Measurements from ENCODE around the gene LY6G6C. TPM values are rescaled to one million over a fixed set of nuclear protein-coding genes. Genes with fewer than 3 reads are reported as not detected.

LY6G6C gene
- total RNA-seq, 8 experiments from 2014 or later = 0.16 to 1.6 (median 0.41) TPM; not detected in 3

- in situ Hi-C loops (cut with MboI; ENCODE audit: low pct_unique_long_range_greater_than_20kb in 2 of 9, low sequenced_read_pairs in 9 of 9, unreplicated experiment in 9 of 9) = loop anchor here in 1 of 9 experiments (25.0 kb wide), 1 partner anchor 273 kb away; the partner anchor contains the start of genes DXO, NELFE and SKIC2
- Histone ChIP-seq H3K4me1 (replicated peaks in 1 of 2) (no peaks in the 10 kb centered on the region), H3K4me3 (no peak overlapping the region), H3K27ac (no peak overlapping the region)
- ATAC-seq (replicated peaks in 6 of 8) = peak in 1 of 8 experiments; percentile 59
- WGBS, 10 experiments = 40 to 100% (median 94%) methylated on average over 1 to 3 of the region's 11 CpGs; no CpG with 5 or more reads in 4 of the 10 experiments
Observed at GRCh38 chr6:31689249-31690110, 32.1 kb downstream of the LY6G6C start.

GRCh38 chr6:31687860-31688693 is 33.5 kb downstream of the LY6G6C start:
- no peak overlapping the region for H3K27ac ChIP-seq
- H3K4me3 ChIP-seq = no peak overlapping the region
- 65 to 100% (median 90%) methylated on average over 1 to 6 of the region's 14 CpGs; no CpG with 5 or more reads in 3 of the 10 experiments for WGBS, 10 experiments
- in situ Hi-C loops (cut with MboI; ENCODE audit: low pct_unique_long_range_greater_than_20kb in 2 of 9, low sequenced_read_pairs in 9 of 9, unreplicated experiment in 9 of 9) = loop anchor here in 1 of 9 experiments (25.0 kb wide), 1 partner anchor 274 kb away; the partner anchor contains the start of genes DXO, NELFE and SKIC2
- no peak for ATAC-seq (replicated peaks in 6 of 8)
- H3K4me1 ChIP-seq (replicated peaks in 1 of 2) = peaks cover 11% of the 10 kb centered on the region in 2 donors

DNA sequence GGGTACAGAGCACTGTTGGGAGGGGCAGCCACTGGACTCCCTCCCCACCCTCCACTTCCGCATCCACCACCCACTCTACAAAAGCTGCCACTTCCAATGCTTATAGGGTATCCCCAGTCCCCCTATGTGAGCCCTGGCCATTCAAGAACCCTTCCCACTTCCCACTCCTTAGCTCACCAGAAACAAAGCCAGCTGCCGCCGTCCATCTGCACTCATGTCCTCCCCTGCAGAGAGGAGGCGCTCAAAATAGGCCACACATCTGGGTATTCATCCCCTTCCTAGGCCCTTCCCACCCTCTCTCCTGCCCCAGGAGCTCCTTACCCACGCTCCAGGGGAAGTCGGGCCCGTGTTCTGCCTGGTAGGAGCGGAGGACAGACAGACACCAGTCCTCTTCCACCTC is 34.2 kb downstream of the LY6G6C start:
- peaks cover 14 to 17% of the 10 kb centered on the region in 2 donors for H3K4me1 ChIP-seq (replicated peaks in 1 of 2)
- in situ Hi-C loops (cut with MboI; ENCODE audit: low pct_unique_long_range_greater_than_20kb in 2 of 9, low sequenced_read_pairs in 9 of 9, unreplicated experiment in 9 of 9) = loop anchor here in 1 of 9 experiments (25.0 kb wide), 1 partner anchor 275 kb away; the partner anchor contains the start of genes DXO, NELFE and SKIC2
- ATAC-seq (replicated peaks in 6 of 8) = no peak
- no peak overlapping the region for H3K27ac ChIP-seq
- 67 to 100% methylated on average over 1 to 3 of the region's 8 CpGs; no CpG with 5 or more reads in 8 of the 10 experiments for WGBS, 10 experiments
- H3K4me3 ChIP-seq = no peak overlapping the region

- WGBS, 10 experiments = 0 to 100% (median 71%) methylated on average over 1 to 3 of the region's 5 CpGs; no CpG with 5 or more reads in 7 of the 10 experiments
- in situ Hi-C loops (cut with MboI; ENCODE audit: low pct_unique_long_range_greater_than_20kb in 2 of 9, low sequenced_read_pairs in 9 of 9, unreplicated experiment in 9 of 9) = loop anchor here in 1 of 9 experiments (25.0 kb wide), 1 partner anchor 276 kb away; the partner anchor contains the start of genes DXO, NELFE and SKIC2
- ATAC-seq (replicated peaks in 6 of 8) = no peak
- H3K4me1 ChIP-seq (replicated peaks in 1 of 2) = peaks cover 15 to 17% of the 10 kb centered on the region in 2 donors
- no peak overlapping the region for H3K4me3 ChIP-seq
- H3K27ac ChIP-seq = no peak overlapping the region
Observed at GRCh38 chr6:31686483-31686882, 35.1 kb downstream of the LY6G6C start.

DNA sequence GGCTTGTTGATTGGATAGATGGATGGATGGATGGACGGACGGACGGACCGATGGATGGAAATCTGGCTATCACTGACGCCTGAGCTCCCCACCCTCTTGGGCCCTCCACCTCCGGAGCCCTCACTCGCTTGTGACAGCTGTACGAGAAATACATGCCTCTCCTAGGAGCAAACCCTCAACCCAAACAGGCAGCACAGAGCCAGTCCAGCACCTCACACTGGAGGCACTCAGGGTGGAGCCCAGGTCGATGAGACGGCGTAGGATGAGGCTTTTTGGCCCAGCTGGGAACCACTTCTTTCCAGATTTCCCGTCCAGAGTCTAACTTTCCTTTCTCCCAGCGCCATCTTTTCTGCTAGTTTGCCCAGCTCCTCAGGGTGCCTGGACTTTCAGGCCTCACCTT is 38.0 kb downstream of the LY6G6C start:
- H3K27ac ChIP-seq = peak overlapping the region; percentile 66 to 75
- H3K4me1 ChIP-seq (replicated peaks in 1 of 2) = peaks cover 17 to 22% of the 10 kb centered on the region in 2 donors
- WGBS, 10 experiments = 37 to 90% (median 57%) methylated on average over 1 to 11 of the region's 13 CpGs; no CpG with 5 or more reads in 3 of the 10 experiments
- ATAC-seq (replicated peaks in 6 of 8) = peak in 5 of 8 experiments; percentile 3 to 34 (median 27)
- H3K4me3 ChIP-seq = peak overlapping the region; percentile 15 to 28 (median 23)
- in situ Hi-C loops (cut with MboI; ENCODE audit: low pct_unique_long_range_greater_than_20kb in 2 of 9, low sequenced_read_pairs in 9 of 9, unreplicated experiment in 9 of 9) = loop anchor here in 1 of 9 experiments (25.0 kb wide), 1 partner anchor 279 kb away; the partner anchor contains the start of genes DXO, NELFE and SKIC2

- WGBS, 10 experiments = 0 to 50% (median 17%) methylated on average over 2 to 5 of the region's 40 CpGs; no CpG with 5 or more reads in 5 of the 10 experiments
- Histone ChIP-seq H3K27ac (no peak overlapping the region), H3K4me1 (replicated peaks in 1 of 2) (peaks cover 17 to 22% of the 10 kb centered on the region in 2 donors), H3K4me3 (peak overlapping the region in 4 of 5 donors; percentile 1 to 14 (median 8))
- peak; percentile 9 to 67 (median 18) for ATAC-seq (replicated peaks in 6 of 8)
- in situ Hi-C loops (cut with MboI; ENCODE audit: low pct_unique_long_range_greater_than_20kb in 2 of 9, low sequenced_read_pairs in 9 of 9, unreplicated experiment in 9 of 9) = loop anchor here in 1 of 9 experiments (25.0 kb wide), 1 partner anchor 281 kb away; the partner anchor contains the start of genes DXO, NELFE and SKIC2
Observed at GRCh38 chr6:31681135-31681671, 40.3 kb downstream of the LY6G6C start.

DNA sequence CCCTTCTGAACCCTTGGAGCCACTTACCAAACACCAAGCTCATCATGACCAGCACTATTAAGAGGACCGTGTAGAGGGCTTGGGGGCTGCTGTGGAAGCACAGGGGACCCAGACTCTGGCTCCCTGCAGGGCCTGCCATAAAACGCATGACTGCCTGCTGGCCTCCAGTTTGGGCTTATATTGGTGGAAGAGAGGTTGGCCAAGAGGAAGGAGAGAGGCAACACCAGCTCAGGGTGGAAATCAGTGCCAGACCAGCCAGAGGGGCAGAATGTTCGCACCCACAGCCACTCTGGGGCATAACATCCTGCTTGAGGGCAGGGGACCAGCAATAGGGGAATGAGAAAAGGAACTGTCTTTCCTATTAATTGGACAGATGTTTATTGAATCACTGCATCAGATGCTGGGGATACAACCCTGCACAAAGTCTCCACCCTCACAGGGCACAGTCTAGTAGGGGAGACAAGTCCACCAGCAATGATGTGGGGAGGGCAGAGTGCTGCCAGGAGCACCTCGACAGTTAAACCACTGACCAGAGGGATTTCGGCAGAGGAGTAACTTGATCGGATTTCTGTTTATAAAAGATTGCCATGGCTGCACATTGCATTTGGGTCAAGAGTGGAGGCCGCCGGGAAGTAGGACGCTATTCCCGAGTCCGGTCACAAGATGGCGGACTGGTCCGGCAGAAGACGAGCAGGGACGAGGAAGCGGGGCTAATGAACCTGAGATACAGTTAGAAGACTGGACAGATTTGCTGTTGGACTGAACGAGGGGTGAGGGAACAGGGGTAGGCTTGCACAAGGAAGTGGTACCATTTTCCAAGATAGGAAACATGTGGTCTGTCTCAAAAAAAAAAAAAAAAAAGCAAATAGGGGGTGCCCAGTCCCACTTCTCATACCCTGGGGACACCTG is 41.1 kb downstream of the LY6G6C start, which contains the start of gene LY6G5C:
TSS of gene LY6G5C (minus strand) at position 842 of the 909 bp plus-strand sequence. CDS start at position 148, 694 bp downstream.
- WGBS, 10 experiments = 0 to 40% (median 0%) methylated on average over 4 to 11 of the region's 17 CpGs; no CpG with 5 or more reads in 1 of the 10 experiments
- in situ Hi-C loops (cut with MboI; ENCODE audit: low pct_unique_long_range_greater_than_20kb in 2 of 9, low sequenced_read_pairs in 9 of 9, unreplicated experiment in 9 of 9) = loop anchor here in 1 of 9 experiments (25.0 kb wide), 1 partner anchor 282 kb away; the partner anchor contains the start of genes DXO, NELFE and SKIC2
- Histone ChIP-seq H3K27ac (no peak within 1 kb of the TSS), H3K4me1 (replicated peaks in 1 of 2) (peaks cover 17 to 22% of the 10 kb centered on the region in 2 donors), H3K4me3 (peak within 1 kb of the TSS in 4 of 5 donors; percentile 1 to 14 (median 8))
- peak; percentile 59 to 87 (median 69) for ATAC-seq (replicated peaks in 6 of 8)

DNA sequence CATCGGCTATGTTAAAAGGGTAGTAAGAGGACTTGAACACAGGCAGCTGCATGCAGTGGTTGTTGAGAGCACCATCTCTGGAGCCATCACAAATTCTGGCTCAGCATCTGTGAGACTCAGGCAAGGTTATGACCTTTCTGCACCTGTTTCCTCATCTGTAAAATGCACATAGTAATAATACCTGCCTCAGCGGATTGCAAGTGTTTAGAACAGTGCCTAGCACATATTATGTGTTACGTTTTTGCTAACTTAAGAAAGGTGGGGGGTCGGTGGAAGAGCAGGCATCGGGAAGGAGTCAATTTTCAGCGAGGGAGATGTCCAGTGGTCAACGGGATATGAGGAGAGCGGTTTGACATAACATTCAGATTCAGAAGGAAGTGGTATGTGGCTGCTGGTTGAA is 43.6 kb downstream of the LY6G6C start:
- no peak for ATAC-seq (replicated peaks in 6 of 8)
- Histone ChIP-seq H3K4me1 (replicated peaks in 1 of 2) (peaks cover 6 to 10% of the 10 kb centered on the region in 2 donors), H3K27ac (no peak overlapping the region), H3K4me3 (no peak overlapping the region)
- WGBS, 10 experiments = 30 to 100% (median 78%) methylated on average over 1 to 8 of the region's 8 CpGs; no CpG with 5 or more reads in 2 of the 10 experiments
- in situ Hi-C loops (cut with MboI; ENCODE audit: low pct_unique_long_range_greater_than_20kb in 2 of 9, low sequenced_read_pairs in 9 of 9, unreplicated experiment in 9 of 9) = loop anchor here in 1 of 9 experiments (25.0 kb wide), 1 partner anchor 284 kb away; the partner anchor contains the start of genes DXO, NELFE and SKIC2

- in situ Hi-C loops (cut with MboI; ENCODE audit: low pct_unique_long_range_greater_than_20kb in 2 of 9, low sequenced_read_pairs in 9 of 9, unreplicated experiment in 9 of 9) = loop anchor here in 1 of 9 experiments (25.0 kb wide), 1 partner anchor 285 kb away; the partner anchor contains the start of genes DXO, NELFE and SKIC2
- 0 to 86% (median 52%) methylated on average over 1 to 6 of the region's 6 CpGs; no CpG with 5 or more reads in 2 of the 10 experiments for WGBS, 10 experiments
- peaks cover 0 to 8% of the 10 kb centered on the region in 2 donors for H3K4me1 ChIP-seq (replicated peaks in 1 of 2)
- no peak overlapping the region for H3K4me3 ChIP-seq
- no peak for ATAC-seq (replicated peaks in 6 of 8)
- no peak overlapping the region for H3K27ac ChIP-seq
Observed at GRCh38 chr6:31676904-31677303, 44.6 kb downstream of the LY6G6C start.

DNA sequence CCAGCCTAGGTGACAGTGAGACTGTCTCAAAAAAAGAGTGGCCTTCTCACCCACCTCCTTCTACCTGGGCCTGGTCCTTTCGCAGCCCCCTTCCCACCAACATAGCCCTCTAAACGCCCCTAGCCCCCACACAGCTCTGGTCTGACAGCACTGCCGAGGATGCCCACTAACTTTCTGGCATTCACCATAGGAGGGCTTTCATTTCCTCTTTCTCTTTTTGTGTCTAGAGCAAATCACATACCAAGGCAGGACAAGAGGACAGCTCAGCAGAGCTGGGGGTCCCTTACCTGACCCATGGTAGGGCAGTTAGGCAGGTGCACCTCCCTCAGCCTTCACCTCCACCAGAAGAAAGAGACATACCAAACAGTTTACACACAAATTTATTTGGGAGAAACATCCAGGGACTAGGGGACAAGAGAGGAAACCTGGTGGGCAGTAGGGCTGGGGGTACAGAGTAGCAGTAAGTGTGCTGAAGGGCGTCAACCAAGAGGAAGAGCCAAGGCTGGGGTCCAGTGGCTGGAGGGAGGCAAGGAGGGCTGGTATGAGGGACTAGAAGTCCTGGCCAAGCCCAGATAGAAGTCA is 45.1 kb downstream of the LY6G6C start:
- ATAC-seq (replicated peaks in 6 of 8) = no peak
- in situ Hi-C loops (cut with MboI; ENCODE audit: low pct_unique_long_range_greater_than_20kb in 2 of 9, low sequenced_read_pairs in 9 of 9, unreplicated experiment in 9 of 9) = loop anchor here in 1 of 9 experiments (25.0 kb wide), 1 partner anchor 286 kb away; the partner anchor contains the start of genes DXO, NELFE and SKIC2

More for the DNA sequence above, 45.1 kb downstream of the LY6G6C start:
- WGBS, 10 experiments = 43 to 100% (median 75%) methylated on average over 1 to 2 of the region's 4 CpGs; no CpG with 5 or more reads in 6 of the 10 experiments
- H3K4me3 ChIP-seq = no peak overlapping the region
- H3K4me1 ChIP-seq (replicated peaks in 1 of 2) = peaks cover 0 to 6% of the 10 kb centered on the region in 2 donors
- no peak overlapping the region for H3K27ac ChIP-seq
